ENCODE measurements around the gene CD28.

DNA sequence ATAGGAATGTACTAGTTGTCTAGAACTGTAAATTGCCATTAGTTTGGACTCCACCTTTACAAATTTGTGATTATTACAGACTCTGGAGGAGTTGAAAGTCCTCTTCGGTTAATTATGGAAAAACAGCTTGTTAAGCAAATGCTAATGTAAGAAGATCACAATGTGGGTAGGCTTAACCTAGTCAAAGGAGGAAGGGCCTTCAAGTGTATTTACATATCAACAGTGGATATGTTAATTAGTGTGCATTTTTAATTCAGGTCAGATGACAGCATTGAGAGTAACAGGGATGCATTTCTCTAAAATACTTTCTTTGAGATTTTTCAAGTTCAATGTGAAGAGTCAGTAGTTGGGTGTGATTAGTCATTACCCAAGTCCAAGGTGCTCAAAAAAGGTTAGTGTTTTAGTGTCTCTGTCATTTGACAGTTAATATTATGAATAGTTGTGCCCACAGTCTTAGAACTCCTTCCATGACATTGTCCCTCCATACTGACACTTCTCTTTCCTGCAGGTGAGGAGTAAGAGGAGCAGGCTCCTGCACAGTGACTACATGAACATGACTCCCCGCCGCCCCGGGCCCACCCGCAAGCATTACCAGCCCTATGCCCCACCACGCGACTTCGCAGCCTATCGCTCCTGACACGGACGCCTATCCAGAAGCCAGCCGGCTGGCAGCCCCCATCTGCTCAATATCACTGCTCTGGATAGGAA lies 28.0 kb downstream of the CD28 start:
- TF ChIP-seq, protein P1, sequence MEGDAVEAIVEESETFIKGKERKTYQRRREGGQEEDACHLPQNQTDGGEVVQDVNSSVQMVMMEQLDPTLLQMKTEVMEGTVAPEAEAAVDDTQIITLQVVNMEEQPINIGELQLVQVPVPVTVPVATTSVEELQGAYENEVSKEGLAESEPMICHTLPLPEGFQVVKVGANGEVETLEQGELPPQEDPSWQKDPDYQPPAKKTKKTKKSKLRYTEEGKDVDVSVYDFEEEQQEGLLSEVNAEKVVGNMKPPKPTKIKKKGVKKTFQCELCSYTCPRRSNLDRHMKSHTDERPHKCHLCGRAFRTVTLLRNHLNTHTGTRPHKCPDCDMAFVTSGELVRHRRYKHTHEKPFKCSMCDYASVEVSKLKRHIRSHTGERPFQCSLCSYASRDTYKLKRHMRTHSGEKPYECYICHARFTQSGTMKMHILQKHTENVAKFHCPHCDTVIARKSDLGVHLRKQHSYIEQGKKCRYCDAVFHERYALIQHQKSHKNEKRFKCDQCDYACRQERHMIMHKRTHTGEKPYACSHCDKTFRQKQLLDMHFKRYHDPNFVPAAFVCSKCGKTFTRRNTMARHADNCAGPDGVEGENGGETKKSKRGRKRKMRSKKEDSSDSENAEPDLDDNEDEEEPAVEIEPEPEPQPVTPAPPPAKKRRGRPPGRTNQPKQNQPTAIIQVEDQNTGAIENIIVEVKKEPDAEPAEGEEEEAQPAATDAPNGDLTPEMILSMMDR (IDR thresholded peaks at IDR 0.05): no peak
- TF ChIP-seq POLR2A (IDR thresholded peaks at IDR 0.05): no peak
